HG03378 (cell line): ENCODE measurements around the gene ADD2.
"Not testable (repeated sequence)": the region's sequence is repeated elsewhere in the genome, so short reads cannot be mapped to it uniquely, and the experiment has no call there.

Experiments used
- ATAC-seq: cut with Tn5 transposase; IDR thresholded peaks from one replicate; pipeline ENCODE4 v1.9.1; 2021; ENCODE audit warnings: mild to moderate bottlenecking, moderate library complexity; ENCODE audit not compliant: unreplicated experiment

The ADD2 gene

GRCh38 chr2:70678576-70679143, 89.3 kb downstream of the ADD2 start:
- no peak for ATAC-seq

GRCh38 chr2:70676301-70677035, 91.5 kb downstream of the ADD2 start:
- no peak for ATAC-seq

- ATAC-seq, result no peak
Measured at GRCh38 chr2:70675862-70676261, 92.1 kb downstream of the ADD2 start.

GRCh38 chr2:70674636-70675430, 93.2 kb downstream of the ADD2 start:
- no peak for ATAC-seq

- no peak for ATAC-seq
Measured at GRCh38 chr2:70673041-70673647, 94.9 kb downstream of the ADD2 start.

- ATAC-seq, result no peak
Measured at GRCh38 chr2:70671092-70671675, 96.8 kb downstream of the ADD2 start.

GRCh38 chr2:70670626-70671025, 97.4 kb downstream of the ADD2 start:
- no peak for ATAC-seq

GRCh38 chr2:70670202-70670601, 97.8 kb downstream of the ADD2 start:
- ATAC-seq, result no peak

- no peak for ATAC-seq
Measured at GRCh38 chr2:70668911-70669310, 99.1 kb downstream of the ADD2 start.

- ATAC-seq, result no peak
Measured at GRCh38 chr2:70668432-70668831, 99.6 kb downstream of the ADD2 start.

- ATAC-seq, result no peak
Measured at GRCh38 chr2:70664525-70664924, 103.5 kb downstream of the ADD2 start.

GRCh38 chr2:70663411-70663810, 104.6 kb downstream of the ADD2 start:
- no peak for ATAC-seq

GRCh38 chr2:70659551-70659950, 108.4 kb downstream of the ADD2 start:
- no peak for ATAC-seq

GRCh38 chr2:70658476-70658875, 109.5 kb downstream of the ADD2 start:
- no peak for ATAC-seq

- no peak for ATAC-seq
Measured at GRCh38 chr2:70657246-70657645, 110.8 kb downstream of the ADD2 start.

- ATAC-seq, result no peak
Measured at GRCh38 chr2:70656421-70657010, 111.5 kb downstream of the ADD2 start.

- no peak for ATAC-seq
Measured at GRCh38 chr2:70655786-70656185, 112.2 kb downstream of the ADD2 start.

- not testable (repeated sequence) for ATAC-seq
Measured at GRCh38 chr2:70655211-70655610, 112.8 kb downstream of the ADD2 start.

GRCh38 chr2:70651727-70652126, 116.3 kb downstream of the ADD2 start:
- ATAC-seq, result no peak

GRCh38 chr2:70651014-70651413, 117.0 kb downstream of the ADD2 start:
- no peak for ATAC-seq

GRCh38 chr2:70648961-70649360, 119.0 kb downstream of the ADD2 start:
- no peak for ATAC-seq
